ENCODE data around the gene CACFD1. TPM values are rescaled to one million over a fixed set of nuclear protein-coding genes. Genes with fewer than 3 reads are reported as not detected.

CACFD1 gene
- total RNA-seq, 1 experiment from 2014 or later: 27.0 TPM

DNA sequence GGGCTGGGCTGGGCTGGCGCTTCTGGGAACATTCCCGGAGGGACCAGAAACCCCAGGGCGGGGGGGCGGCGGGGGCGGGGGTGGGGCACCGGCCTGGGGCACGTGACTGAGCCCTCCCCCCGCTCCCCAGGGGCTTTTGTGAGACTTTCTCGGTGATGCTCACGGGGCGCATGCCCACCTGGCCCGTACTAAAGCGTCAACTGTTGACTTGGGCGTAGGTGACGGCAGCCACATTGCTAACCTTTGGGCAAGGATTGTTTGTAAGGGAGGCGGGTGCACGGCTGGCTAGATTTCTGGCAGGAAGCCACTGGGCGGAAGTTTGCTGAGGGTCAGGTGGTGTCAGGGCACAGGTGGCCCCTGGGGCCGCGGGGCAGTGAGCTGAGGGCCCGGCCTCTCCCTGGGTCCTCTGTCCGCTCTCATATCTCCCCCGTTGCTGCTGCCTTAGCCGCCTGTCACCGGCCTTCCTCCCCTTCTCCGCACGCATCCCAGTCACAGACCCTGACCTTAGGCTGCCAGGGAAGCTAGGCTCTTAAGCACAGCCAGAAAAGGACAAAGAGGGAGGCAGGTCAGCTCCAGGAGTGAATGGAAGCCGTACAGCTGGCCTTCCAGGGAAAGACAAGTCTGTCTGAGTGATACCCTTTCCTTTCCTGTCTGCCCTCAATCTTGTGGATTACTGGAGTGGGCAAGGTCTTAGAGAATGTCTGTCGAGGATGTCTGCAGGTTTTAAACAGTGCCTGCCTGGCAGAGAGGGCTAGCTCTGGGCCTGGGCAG, 812 bp downstream of the CACFD1 start:
- no peaks in the 10 kb centered on the region for H3K4me1 Mint-ChIP-seq (ENCODE audit: low read depth, unreplicated experiment)
- H3K9me3 ChIP-seq: no peaks in the 10 kb centered on the region
- ChIA-PET POLR2A (interaction anchor here (0.6 to 2.2 kb wide), 7 partner anchors 19 to 564 kb away, joined by 3 to 28 read pairs (median 6); partner anchors contain the start of genes MED22, REXO4, RPL7A and SLC2A6), CTCF (interaction anchor here (0.5 to 2.2 kb wide), 9 partner anchors 8 to 119 kb away, joined by 3 to 18 read pairs (median 5); partner anchors contain the start of genes MED22, RPL7A and SLC2A6)
- no peaks in the 10 kb centered on the region for H3K9me3 Mint-ChIP-seq (ENCODE audit: unreplicated experiment)
- intact Hi-C loops (cut with micrococcal nuclease; ENCODE audit: unreplicated experiment): no loop called here
- peak overlapping the region; percentile 70 for H3K4me3 ChIP-seq (ENCODE audit: low read depth, low read length)
- BruUV-seq (replicated peaks): TSS peak; percentile 67
- no peaks in the 10 kb centered on the region for H3K27me3 Mint-ChIP-seq (ENCODE audit: insufficient read depth, unreplicated experiment)
- H3K4me1 ChIP-seq: peaks cover 12% of the 10 kb centered on the region
- H3K27ac Mint-ChIP-seq (ENCODE audit: unreplicated experiment): peak overlapping the region; percentile 77
- peak overlapping the region; percentile 78 for H3K4me3 Mint-ChIP-seq (ENCODE audit: unreplicated experiment)
- no peaks in the 10 kb centered on the region for H3K27me3 ChIP-seq (replicated peaks; ENCODE audit: control insufficient read depth, insufficient read depth, low read length)
- peaks cover 25% of the 10 kb centered on the region for H3K36me3 Mint-ChIP-seq (ENCODE audit: insufficient read depth, unreplicated experiment)
- H3K36me3 ChIP-seq (ENCODE audit: control insufficient read depth, insufficient read depth, low read length): no peaks in the 10 kb centered on the region; the same call in 1 of the 2 replicates
- peak; percentile 89 to 95 for DNase-seq
- TF ChIP-seq, protein P1, sequence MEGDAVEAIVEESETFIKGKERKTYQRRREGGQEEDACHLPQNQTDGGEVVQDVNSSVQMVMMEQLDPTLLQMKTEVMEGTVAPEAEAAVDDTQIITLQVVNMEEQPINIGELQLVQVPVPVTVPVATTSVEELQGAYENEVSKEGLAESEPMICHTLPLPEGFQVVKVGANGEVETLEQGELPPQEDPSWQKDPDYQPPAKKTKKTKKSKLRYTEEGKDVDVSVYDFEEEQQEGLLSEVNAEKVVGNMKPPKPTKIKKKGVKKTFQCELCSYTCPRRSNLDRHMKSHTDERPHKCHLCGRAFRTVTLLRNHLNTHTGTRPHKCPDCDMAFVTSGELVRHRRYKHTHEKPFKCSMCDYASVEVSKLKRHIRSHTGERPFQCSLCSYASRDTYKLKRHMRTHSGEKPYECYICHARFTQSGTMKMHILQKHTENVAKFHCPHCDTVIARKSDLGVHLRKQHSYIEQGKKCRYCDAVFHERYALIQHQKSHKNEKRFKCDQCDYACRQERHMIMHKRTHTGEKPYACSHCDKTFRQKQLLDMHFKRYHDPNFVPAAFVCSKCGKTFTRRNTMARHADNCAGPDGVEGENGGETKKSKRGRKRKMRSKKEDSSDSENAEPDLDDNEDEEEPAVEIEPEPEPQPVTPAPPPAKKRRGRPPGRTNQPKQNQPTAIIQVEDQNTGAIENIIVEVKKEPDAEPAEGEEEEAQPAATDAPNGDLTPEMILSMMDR (IDR thresholded peaks at IDR 0.05; ENCODE audit: insufficient read depth in 1 of 2, low read depth in 1 of 2, low read length in 1 of 2, severe bottlenecking in 1 of 2, unreplicated experiment in 1 of 2): no peak

DNA sequence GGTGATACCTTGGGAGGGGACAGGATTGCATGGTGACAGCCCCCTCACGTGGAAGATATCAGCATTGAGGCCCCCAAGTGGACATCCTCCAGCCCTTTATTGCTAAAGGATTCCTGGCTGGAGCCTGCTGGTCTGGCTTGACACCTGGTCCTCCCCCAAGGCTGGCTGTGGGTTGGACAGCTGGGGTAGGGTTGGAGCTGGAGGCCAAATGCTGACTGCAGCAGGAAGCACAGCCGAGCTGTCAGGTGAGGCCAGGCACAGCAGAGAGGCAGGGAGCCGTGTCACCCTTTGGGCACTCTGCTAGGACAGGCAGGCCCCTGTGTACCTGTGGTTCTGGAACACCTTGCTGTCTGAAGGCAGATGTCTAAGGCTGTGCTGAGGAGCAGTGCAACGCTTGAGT, 2.2 kb downstream of the CACFD1 start:
- no peaks in the 10 kb centered on the region for H3K9me3 ChIP-seq
- Mint-ChIP-seq H3K36me3 (ENCODE audit: insufficient read depth, unreplicated experiment) (peaks cover 25% of the 10 kb centered on the region), H3K4me3 (ENCODE audit: unreplicated experiment) (peak overlapping the region; percentile 78), H3K27ac (ENCODE audit: unreplicated experiment) (peak overlapping the region; percentile 77), H3K4me1 (ENCODE audit: low read depth, unreplicated experiment) (no peaks in the 10 kb centered on the region), H3K9me3 (ENCODE audit: unreplicated experiment) (no peaks in the 10 kb centered on the region), H3K27me3 (ENCODE audit: insufficient read depth, unreplicated experiment) (no peaks in the 10 kb centered on the region)
- peaks cover 12% of the 10 kb centered on the region for H3K4me1 ChIP-seq
- POLR2A ChIA-PET: no interaction called here
- BruUV-seq (replicated peaks): no TSS peak
- intact Hi-C loops (cut with micrococcal nuclease; ENCODE audit: unreplicated experiment): no loop called here
- TF ChIP-seq, protein P1 (IDR thresholded peaks at IDR 0.05; ENCODE audit: insufficient read depth in 1 of 2, low read depth in 1 of 2, low read length in 1 of 2, severe bottlenecking in 1 of 2, unreplicated experiment in 1 of 2): no peak
- no peak overlapping the region for H3K4me3 ChIP-seq (ENCODE audit: low read depth, low read length)
- no peaks in the 10 kb centered on the region; the same call in 1 of the 2 replicates for H3K36me3 ChIP-seq (ENCODE audit: control insufficient read depth, insufficient read depth, low read length)
- CTCF ChIA-PET: no interaction called here
- no peaks in the 10 kb centered on the region for H3K27me3 ChIP-seq (replicated peaks; ENCODE audit: control insufficient read depth, insufficient read depth, low read length)
- DNase-seq: no peak

DNA sequence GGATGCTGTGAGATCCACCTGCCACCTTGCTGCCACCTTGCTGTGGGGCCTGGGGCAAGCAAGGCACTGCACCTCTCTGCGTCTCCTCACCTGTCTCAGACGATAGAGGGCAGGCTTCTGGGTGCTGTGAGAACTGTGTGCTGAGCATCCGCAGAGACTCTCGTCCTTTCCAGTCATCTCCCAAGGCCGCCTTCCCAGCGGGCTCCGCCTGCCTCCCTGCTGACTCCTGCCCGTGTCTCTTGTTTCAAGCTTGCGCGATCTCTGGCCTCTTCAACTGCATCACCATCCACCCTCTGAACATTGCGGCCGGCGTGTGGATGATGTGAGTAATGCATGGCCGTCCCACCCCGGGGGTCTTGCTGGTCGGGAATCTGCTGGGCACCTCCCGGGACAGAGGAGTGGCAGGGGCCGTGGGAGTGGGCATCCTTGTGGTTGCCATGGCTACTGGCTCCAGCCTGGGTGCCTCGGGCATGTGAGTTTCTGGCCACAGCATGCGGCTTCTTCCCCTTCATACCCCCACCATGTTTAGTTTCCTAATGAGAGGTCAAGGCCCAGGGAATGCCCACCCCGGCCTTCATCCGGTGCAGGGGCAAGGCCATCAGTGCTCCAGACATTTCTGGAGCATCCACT, 3.6 kb downstream of the CACFD1 start:
- POLR2A ChIA-PET: no interaction called here
- DNase-seq: no peak
- H3K4me3 Mint-ChIP-seq (ENCODE audit: unreplicated experiment): no peak overlapping the region
- no peaks in the 10 kb centered on the region for H3K27me3 Mint-ChIP-seq (ENCODE audit: insufficient read depth, unreplicated experiment)
- intact Hi-C loops (cut with micrococcal nuclease; ENCODE audit: unreplicated experiment): no loop called here
- H3K9me3 ChIP-seq: no peaks in the 10 kb centered on the region
- no peaks in the 10 kb centered on the region for H3K4me1 Mint-ChIP-seq (ENCODE audit: low read depth, unreplicated experiment)
- H3K36me3 ChIP-seq (ENCODE audit: control insufficient read depth, insufficient read depth, low read length): no peaks in the 10 kb centered on the region; the same call in 1 of the 2 replicates
- no peak overlapping the region for H3K27ac Mint-ChIP-seq (ENCODE audit: unreplicated experiment)
- H3K4me3 ChIP-seq (ENCODE audit: low read depth, low read length): no peak overlapping the region
- TF ChIP-seq, protein P1 (IDR thresholded peaks at IDR 0.05; ENCODE audit: insufficient read depth in 1 of 2, low read depth in 1 of 2, low read length in 1 of 2, severe bottlenecking in 1 of 2, unreplicated experiment in 1 of 2): peak in 1 of 2 experiments; percentile 22
- peaks cover 25% of the 10 kb centered on the region for H3K36me3 Mint-ChIP-seq (ENCODE audit: insufficient read depth, unreplicated experiment)
- CTCF ChIA-PET: interaction anchor here (0.6 to 1.0 kb wide), 2 partner anchors 62 to 435 kb away, joined by 3 to 8 read pairs; no protein-coding TSS in a partner anchor
- peaks cover 12% of the 10 kb centered on the region for H3K4me1 ChIP-seq
- H3K9me3 Mint-ChIP-seq (ENCODE audit: unreplicated experiment): no peaks in the 10 kb centered on the region
- BruUV-seq (replicated peaks): no TSS peak
- no peaks in the 10 kb centered on the region for H3K27me3 ChIP-seq (replicated peaks; ENCODE audit: control insufficient read depth, insufficient read depth, low read length)
